Calu3 (cell line): ENCODE results near the gene TSPAN9. TPM values are rescaled to one million over a fixed set of nuclear protein-coding genes. Genes with fewer than 3 reads are reported as not detected.
A peak's percentile ranks its signal among the peaks of the same experiment; 100 is the strongest.

Experiments
- BruUV-seq: library from RNA; stranded (reverse); fragments of 400-500 nt; replicated peaks from 2 replicates; lab custom pipeline; 2021; lab: Mats Ljungman, UMichigan
- CTCF ChIA-PET: fragments of 300-600 bp; sonication (Branson Sonifier 250); formaldehyde crosslinking; loops from one replicate; lab custom pipeline; 2022; ENCODE audit warnings: antibody characterized with exemption; lab: Charles Lee
- DNase-seq: peaks from one replicate; pipeline ENCODE4 v3.0.0; 2022
- H3K27ac Mint-ChIP-seq: one replicate; pipeline ENCODE4 v1.8.0; 2022; ENCODE audit warnings: mixed read lengths; ENCODE audit not compliant: unreplicated experiment
- H3K27me3 Mint-ChIP-seq: one replicate; pipeline ENCODE4 v1.8.0; 2022; ENCODE audit warnings: mixed read lengths; ENCODE audit not compliant: unreplicated experiment
- H3K36me3 Mint-ChIP-seq: one replicate; pipeline ENCODE4 v1.8.0; 2022; ENCODE audit warnings: mild to moderate bottlenecking, moderate library complexity, mixed read lengths; ENCODE audit not compliant: insufficient read depth, unreplicated experiment
- H3K4me1 Mint-ChIP-seq: one replicate; pipeline ENCODE4 v1.8.0; 2022; ENCODE audit warnings: mild to moderate bottlenecking, low read depth, mixed read lengths; ENCODE audit not compliant: unreplicated experiment
- H3K4me3 Mint-ChIP-seq: one replicate; pipeline ENCODE4 v1.8.0; 2022; ENCODE audit warnings: mild to moderate bottlenecking, low read depth, moderate library complexity, mixed read lengths; ENCODE audit not compliant: unreplicated experiment
- H3K9me3 Mint-ChIP-seq: one replicate; pipeline ENCODE4 v1.8.0; 2022; ENCODE audit warnings: low read depth, mixed read lengths; ENCODE audit not compliant: unreplicated experiment
- CTCF ChIP-seq: fragments of 200-600 bp; IDR thresholded peaks from one replicate; pipeline ENCODE4 v1.8.0; 2022; ENCODE audit warnings: antibody characterized with exemption; ENCODE audit not compliant: unreplicated experiment
- intact Hi-C: fragments of 100-400 bp; cut with micrococcal nuclease; formaldehyde crosslinking; loops from one replicate; pipeline ENCODE4 v1.10.0; 2022; ENCODE audit not compliant: unreplicated experiment
- total RNA-seq: library from RNA; stranded (reverse); gene quantifications from 2 replicates; pipeline ENCODE4 v1.2.3, GENCODE V29; 2022

The TSPAN9 gene
- total RNA-seq, 1 experiment from 2014 or later: 6.0 TPM

DNA sequence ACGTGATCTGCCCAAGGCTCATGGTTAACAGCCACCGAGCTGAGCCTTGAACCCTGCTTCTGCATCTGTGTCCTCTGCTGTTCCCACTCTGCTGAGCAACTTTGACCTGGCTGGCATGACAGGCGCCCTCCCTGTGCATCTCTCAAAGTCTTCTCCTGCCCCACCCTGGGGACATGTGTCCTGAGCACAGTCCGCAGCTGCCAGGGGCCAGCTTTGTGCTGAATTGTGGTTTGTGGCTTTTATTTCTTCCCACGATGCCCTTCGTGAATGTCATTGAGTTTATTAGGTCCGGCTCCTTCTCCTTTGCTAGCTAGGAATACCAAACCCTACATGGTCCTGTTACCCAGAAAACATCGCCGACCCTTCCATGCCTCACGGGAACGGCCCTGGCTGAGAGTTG, 161.0 kb downstream of the TSPAN9 start:
- no peak overlapping the region for H3K4me3 Mint-ChIP-seq
- no TSS peak for BruUV-seq
- peaks cover 62% of the 10 kb centered on the region for H3K27me3 Mint-ChIP-seq
- intact Hi-C loops: no loop called here
- no peaks in the 10 kb centered on the region for H3K9me3 Mint-ChIP-seq
- CTCF ChIA-PET: interaction anchor here (0.5 kb wide), 1 partner anchor 133 kb away, joined by 5 read pairs; no protein-coding TSS in a partner anchor
- DNase-seq: no peak
- TF ChIP-seq CTCF: no peak
- H3K36me3 Mint-ChIP-seq: peaks cover 8% of the 10 kb centered on the region
- peaks cover 25% of the 10 kb centered on the region for H3K4me1 Mint-ChIP-seq
- H3K27ac Mint-ChIP-seq: no peak overlapping the region

DNA sequence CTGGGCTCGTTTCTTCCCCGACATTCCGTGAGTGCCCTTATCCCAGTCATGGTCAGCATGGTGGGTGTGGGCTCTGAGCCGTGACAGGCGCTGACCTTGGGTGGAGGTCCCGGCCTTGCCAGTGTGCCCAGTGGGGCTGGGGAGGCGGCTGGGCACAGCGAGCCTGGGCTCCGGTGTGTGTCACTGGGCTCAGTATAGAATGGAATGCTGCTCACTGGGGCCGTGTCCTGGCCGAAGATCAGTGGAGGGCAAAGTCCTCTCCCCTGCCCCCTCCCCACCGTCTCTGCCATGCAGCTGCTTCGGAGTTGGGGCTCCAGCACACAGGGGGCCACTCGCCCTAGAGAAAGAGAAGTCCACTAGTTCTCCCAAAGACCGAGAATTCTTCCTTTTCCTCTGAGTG, 164.4 kb downstream of the TSPAN9 start:
- DNase-seq: peak; percentile 13
- no TSS peak for BruUV-seq
- peaks cover 48% of the 10 kb centered on the region for H3K27me3 Mint-ChIP-seq

DNA sequence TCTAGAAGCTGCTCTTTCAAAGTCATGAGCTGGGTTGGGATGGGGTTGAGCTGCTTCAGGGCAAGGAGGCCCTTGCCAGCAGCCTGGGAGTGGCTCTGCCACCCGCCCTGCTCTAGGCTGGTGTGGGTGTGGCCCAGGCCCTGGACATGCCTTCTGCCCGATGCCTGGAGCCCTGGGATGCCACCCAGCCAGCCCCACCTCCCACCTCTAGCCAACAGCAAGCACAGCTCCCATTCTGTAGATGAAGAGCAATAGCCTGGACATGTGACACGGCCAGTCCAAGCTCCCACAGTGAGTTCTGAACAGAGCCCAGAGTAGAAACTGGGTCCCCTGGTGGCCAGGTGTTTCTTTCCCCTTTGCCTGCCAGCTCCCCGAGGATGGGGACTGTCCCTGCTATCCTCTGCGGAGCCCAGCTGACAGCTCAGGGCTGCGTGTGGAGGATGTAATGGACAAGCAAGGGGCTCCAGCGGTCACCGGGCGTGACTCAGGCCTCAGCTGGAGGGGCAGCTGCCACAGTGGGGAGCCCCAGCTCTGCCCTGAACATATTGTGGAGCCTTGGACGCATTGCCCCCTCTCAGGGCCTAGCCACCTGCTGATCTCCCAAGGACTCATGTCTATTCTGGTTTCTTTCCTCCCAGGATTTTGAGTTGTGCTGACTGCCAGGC, 165.2 kb downstream of the TSPAN9 start:
- no peak for TF ChIP-seq CTCF
- Mint-ChIP-seq H3K27me3 (peaks cover 43% of the 10 kb centered on the region), H3K27ac (no peak overlapping the region), H3K4me3 (no peak overlapping the region), H3K36me3 (no peaks in the 10 kb centered on the region), H3K4me1 (peaks cover 11% of the 10 kb centered on the region), H3K9me3 (no peaks in the 10 kb centered on the region)
- DNase-seq: peak; percentile 29
- intact Hi-C loops: no loop called here
- CTCF ChIA-PET: interaction anchor here (0.6 to 1.0 kb wide), 3 partner anchors 33 to 44 kb away, joined by 3 to 5 read pairs (median 3); no protein-coding TSS in a partner anchor
- no TSS peak for BruUV-seq

More for the DNA sequence above, 164.4 kb downstream of the TSPAN9 start:
- H3K36me3 Mint-ChIP-seq: peaks cover 4% of the 10 kb centered on the region
- no peak for TF ChIP-seq CTCF
- CTCF ChIA-PET: interaction anchor here (0.8 to 1.0 kb wide), 2 partner anchors 34 to 39 kb away, joined by 3 read pairs; no protein-coding TSS in a partner anchor
- H3K4me1 Mint-ChIP-seq: peaks cover 18% of the 10 kb centered on the region
- H3K4me3 Mint-ChIP-seq: no peak overlapping the region
- intact Hi-C loops: no loop called here
- no peak overlapping the region for H3K27ac Mint-ChIP-seq
- no peaks in the 10 kb centered on the region for H3K9me3 Mint-ChIP-seq

DNA sequence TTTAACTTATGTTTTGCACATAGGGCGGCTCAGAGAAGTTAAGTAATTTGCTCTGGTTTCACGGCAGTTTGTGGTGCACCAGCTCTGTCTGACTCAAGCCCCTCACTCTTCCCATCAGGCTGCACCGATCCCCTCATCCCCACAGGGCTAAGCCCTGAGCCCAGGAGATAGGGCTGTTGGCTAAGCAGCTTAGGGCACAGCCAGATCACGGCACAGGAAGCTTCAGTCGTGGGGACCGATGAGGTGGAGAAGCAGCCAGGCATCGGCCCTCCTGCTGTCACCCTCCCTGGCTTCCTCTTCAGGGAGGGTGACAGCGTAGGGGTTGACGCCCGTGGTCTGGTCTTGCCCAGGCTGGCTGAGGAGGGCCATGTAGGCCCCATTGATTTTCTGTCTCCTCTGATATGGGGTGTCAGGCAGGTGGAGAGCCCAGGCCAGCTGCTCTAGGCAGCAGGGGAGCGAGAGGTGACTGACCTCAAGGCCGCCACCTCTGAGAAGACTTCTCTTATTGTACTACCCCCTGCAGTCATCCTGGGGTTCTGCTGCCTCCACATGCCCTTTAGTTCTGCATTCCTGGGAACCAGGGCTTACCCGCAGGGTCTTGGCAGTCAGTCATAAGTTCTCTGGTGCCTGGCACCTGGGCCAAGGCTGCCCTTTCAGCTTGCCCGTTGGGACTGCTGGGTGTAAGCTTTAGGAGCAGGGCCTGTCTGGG, 166.4 kb downstream of the TSPAN9 start:
- intact Hi-C loops: no loop called here
- DNase-seq: no peak
- H3K9me3 Mint-ChIP-seq: no peaks in the 10 kb centered on the region
- no peak overlapping the region for H3K27ac Mint-ChIP-seq
- CTCF ChIA-PET: no interaction called here
- peaks cover 39% of the 10 kb centered on the region for H3K27me3 Mint-ChIP-seq
- H3K4me3 Mint-ChIP-seq: no peak overlapping the region
- peaks cover 10% of the 10 kb centered on the region for H3K4me1 Mint-ChIP-seq
- no TSS peak for BruUV-seq
- H3K36me3 Mint-ChIP-seq: no peaks in the 10 kb centered on the region
- TF ChIP-seq CTCF: no peak
